OCI-LY3 (cell line): Measurements from ENCODE around the gene GP2.

Experiments
- EZH2phosphoT487 ChIP-seq: fragments of 200-600 bp; shearing (Covaris generic); IDR thresholded peaks from 2 replicates; pipeline ENCODE4 v1.6.1; 2018; ENCODE audit warnings: antibody characterized with exemption, mixed run types, low read depth
- TF ChIP-seq, protein P1 (sequence below): fragments of 200-600, 300-600 bp; sonication (generic); IDR thresholded peaks from 2 replicates; pipeline ENCODE4 v1.5.1; 2014; ENCODE audit warnings: antibody characterized with exemption, low read length, low read depth

GRCh38 chr16:20352615-20353014 is 25.3 kb upstream of the GP2 start, which contains the start of gene UMOD:
- TF ChIP-seq, protein P1, sequence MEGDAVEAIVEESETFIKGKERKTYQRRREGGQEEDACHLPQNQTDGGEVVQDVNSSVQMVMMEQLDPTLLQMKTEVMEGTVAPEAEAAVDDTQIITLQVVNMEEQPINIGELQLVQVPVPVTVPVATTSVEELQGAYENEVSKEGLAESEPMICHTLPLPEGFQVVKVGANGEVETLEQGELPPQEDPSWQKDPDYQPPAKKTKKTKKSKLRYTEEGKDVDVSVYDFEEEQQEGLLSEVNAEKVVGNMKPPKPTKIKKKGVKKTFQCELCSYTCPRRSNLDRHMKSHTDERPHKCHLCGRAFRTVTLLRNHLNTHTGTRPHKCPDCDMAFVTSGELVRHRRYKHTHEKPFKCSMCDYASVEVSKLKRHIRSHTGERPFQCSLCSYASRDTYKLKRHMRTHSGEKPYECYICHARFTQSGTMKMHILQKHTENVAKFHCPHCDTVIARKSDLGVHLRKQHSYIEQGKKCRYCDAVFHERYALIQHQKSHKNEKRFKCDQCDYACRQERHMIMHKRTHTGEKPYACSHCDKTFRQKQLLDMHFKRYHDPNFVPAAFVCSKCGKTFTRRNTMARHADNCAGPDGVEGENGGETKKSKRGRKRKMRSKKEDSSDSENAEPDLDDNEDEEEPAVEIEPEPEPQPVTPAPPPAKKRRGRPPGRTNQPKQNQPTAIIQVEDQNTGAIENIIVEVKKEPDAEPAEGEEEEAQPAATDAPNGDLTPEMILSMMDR: no peak
- TF ChIP-seq EZH2phosphoT487: no peak
